Mesendoderm (in vitro differentiated cells): ENCODE results near the gene ACER2.
"Not testable (repeated sequence)": the region's sequence is repeated elsewhere in the genome, so short reads cannot be mapped to it uniquely, and the experiment has no call there.

ENCODE experiments used
- DNase-seq: peaks from one replicate; pipeline ENCODE4 v3.0.0; 2013
- H2AK5ac ChIP-seq: 2 replicates; pipeline ENCODE4 v1.6.1; 2013; ENCODE audit warnings: low read length, inconsistent platforms
- H2BK120ac ChIP-seq: 2 replicates; pipeline ENCODE4 v1.6.1; 2013; ENCODE audit warnings: low read depth, mild to moderate bottlenecking, low read length, moderate library complexity, mixed read lengths
- H2BK15ac ChIP-seq: replicated peaks from 2 replicates; pipeline ENCODE4 v1.6.1; 2013; ENCODE audit warnings: low read depth, mild to moderate bottlenecking, moderate library complexity
- H2BK5ac ChIP-seq: 2 replicates; pipeline ENCODE4 v1.6.1; 2013; ENCODE audit warnings: low read length, inconsistent platforms
- H3K18ac ChIP-seq: 2 replicates; pipeline ENCODE4 v1.6.1; 2013; ENCODE audit warnings: mild to moderate bottlenecking, low read length, mixed read lengths
- H3K23ac ChIP-seq: one replicate; pipeline ENCODE4 v1.6.1; 2013; ENCODE audit warnings: low read length
- H3K27ac ChIP-seq: 2 replicates; pipeline ENCODE4 v1.5.1; 2013; ENCODE audit warnings: low read depth, mild to moderate bottlenecking, inconsistent platforms, low read length, moderate library complexity
- H3K27me3 ChIP-seq: 2 replicates; pipeline ENCODE4 v1.6.1; 2013; ENCODE audit warnings: low read length, control low read depth, mild to moderate bottlenecking, inconsistent platforms; ENCODE audit not compliant: insufficient read depth, poor library complexity
- H3K36me3 ChIP-seq: 2 replicates; pipeline ENCODE4 v1.6.1; 2013; ENCODE audit warnings: low read length, inconsistent platforms; ENCODE audit not compliant: control insufficient read depth, insufficient read depth
- H3K4ac ChIP-seq: one replicate; pipeline ENCODE4 v1.6.1; 2013; ENCODE audit warnings: low read depth, mild to moderate bottlenecking, low read length, moderate library complexity
- H3K4me1 ChIP-seq: 2 replicates; pipeline ENCODE4 v1.6.1; 2013; ENCODE audit warnings: low read depth, low read length, inconsistent platforms; ENCODE audit not compliant: control insufficient read depth
- H3K4me2 ChIP-seq: 2 replicates; pipeline ENCODE4 v1.6.1; 2013; ENCODE audit warnings: low read length
- H3K4me3 ChIP-seq: 2 replicates; pipeline ENCODE4 v1.5.1; 2013; ENCODE audit warnings: mild to moderate bottlenecking, low read length
- H3K56ac ChIP-seq: one replicate; pipeline ENCODE4 v1.6.1; 2013; ENCODE audit warnings: low read length
- H3K79me1 ChIP-seq: 2 replicates; pipeline ENCODE4 v1.6.1; 2013; ENCODE audit warnings: low read length, inconsistent platforms
- H3K79me2 ChIP-seq: 2 replicates; pipeline ENCODE4 v1.6.1; 2013; ENCODE audit warnings: mild to moderate bottlenecking, low read length; ENCODE audit not compliant: control insufficient read depth, insufficient read depth
- H3K9ac ChIP-seq: 2 replicates; pipeline ENCODE4 v1.6.1; 2013; ENCODE audit warnings: low read length, inconsistent platforms
- H4K5ac ChIP-seq: one replicate; pipeline ENCODE4 v1.6.1; 2013; ENCODE audit warnings: low read length
- H4K8ac ChIP-seq: one replicate; pipeline ENCODE4 v1.6.1; 2013; ENCODE audit warnings: low read depth, mild to moderate bottlenecking, control low read depth, low read length, moderate library complexity
- WGBS: extraction: QIAGEN DNeasy Blood & Tissue Kit; methylation state at CpG from one replicate; pipeline ENCODE4 v1.1.7; 2013; ENCODE audit warnings: low lambda C conversion rate, missing lambda C conversion rate; ENCODE audit not compliant: insufficient coverage; ENCODE audit errors: extremely low coverage; 5-methylcytosine and 5-hydroxymethylcytosine counted together

Gene ACER2

GRCh38 chr9:19431361-19432171 is 22.8 kb downstream of the ACER2 start:
- Histone ChIP-seq H2AK5ac (no peak overlapping the region), H4K5ac (no peak overlapping the region), H2BK120ac (no peak overlapping the region), H3K27me3 (no peaks in the 10 kb centered on the region), H3K9ac (no peak overlapping the region), H3K18ac (no peak overlapping the region), H2BK15ac (no peak overlapping the region), H3K79me2 (no peaks in the 10 kb centered on the region), H4K8ac (no peak overlapping the region), H3K4ac (no peak overlapping the region), H3K36me3 (no peaks in the 10 kb centered on the region), H3K4me1 (no peaks in the 10 kb centered on the region), H3K4me3 (no peak overlapping the region), H3K56ac (no peak overlapping the region), H3K23ac (no peak overlapping the region), H3K79me1 (no peaks in the 10 kb centered on the region), H2BK5ac (no peak overlapping the region), H3K4me2 (no peak overlapping the region), H3K27ac (no peak overlapping the region)
- DNase-seq = no peak
- no CpG with 5 or more reads among the region's 14 CpGs for WGBS

- Histone ChIP-seq H4K8ac (no peak overlapping the region), H3K18ac (no peak overlapping the region), H3K56ac (no peak overlapping the region), H3K36me3 (no peaks in the 10 kb centered on the region), H2BK5ac (no peak overlapping the region), H3K23ac (no peak overlapping the region), H4K5ac (no peak overlapping the region), H3K4me1 (no peaks in the 10 kb centered on the region), H2BK15ac (no peak overlapping the region), H3K79me2 (no peaks in the 10 kb centered on the region), H2AK5ac (no peak overlapping the region), H3K27ac (no peak overlapping the region), H3K27me3 (no peaks in the 10 kb centered on the region), H3K4ac (no peak overlapping the region), H3K4me3 (no peak overlapping the region), H3K4me2 (no peak overlapping the region), H3K79me1 (no peaks in the 10 kb centered on the region), H3K9ac (no peak overlapping the region), H2BK120ac (no peak overlapping the region)
- no peak for DNase-seq
Measured at GRCh38 chr9:19432473-19432872, 23.7 kb downstream of the ACER2 start.

- not testable (repeated sequence) for H4K8ac ChIP-seq, H3K36me3 ChIP-seq, H3K4me3 ChIP-seq, H3K4me2 ChIP-seq, H2BK120ac ChIP-seq, H2BK5ac ChIP-seq, H3K9ac ChIP-seq, H3K4me1 ChIP-seq, H3K27ac ChIP-seq, H3K4ac ChIP-seq, H3K18ac ChIP-seq, H2AK5ac ChIP-seq, H3K79me2 ChIP-seq, H4K5ac ChIP-seq, H3K56ac ChIP-seq, H3K79me1 ChIP-seq, H3K23ac ChIP-seq, H2BK15ac ChIP-seq, H3K27me3 ChIP-seq, DNase-seq
- no CpG with 5 or more reads among the region's 35 CpGs for WGBS
Measured at GRCh38 chr9:19433729-19434128, 24.9 kb downstream of the ACER2 start.

- Histone ChIP-seq H3K4me3 (no peak overlapping the region), H2BK120ac (no peak overlapping the region), H3K79me1 (no peaks in the 10 kb centered on the region), H3K79me2 (no peaks in the 10 kb centered on the region), H3K4me1 (no peaks in the 10 kb centered on the region), H3K27me3 (no peaks in the 10 kb centered on the region), H3K4ac (no peak overlapping the region), H3K36me3 (no peaks in the 10 kb centered on the region), H4K5ac (no peak overlapping the region), H2AK5ac (no peak overlapping the region), H3K9ac (no peak overlapping the region), H2BK15ac (no peak overlapping the region), H3K27ac (no peak overlapping the region), H3K18ac (no peak overlapping the region), H4K8ac (no peak overlapping the region), H3K56ac (no peak overlapping the region), H2BK5ac (no peak overlapping the region), H3K4me2 (no peak overlapping the region), H3K23ac (no peak overlapping the region)
- no CpG with 5 or more reads among the region's 1 CpG for WGBS
- no peak for DNase-seq
Measured at GRCh38 chr9:19440376-19440775, 31.6 kb downstream of the ACER2 start.

- Histone ChIP-seq H3K4me3 (no peak overlapping the region), H3K36me3 (no peaks in the 10 kb centered on the region), H2AK5ac (no peak overlapping the region), H3K18ac (no peak overlapping the region), H3K27ac (no peak overlapping the region), H3K27me3 (no peaks in the 10 kb centered on the region), H3K4ac (no peak overlapping the region), H3K4me1 (no peaks in the 10 kb centered on the region), H3K9ac (no peak overlapping the region), H4K8ac (no peak overlapping the region), H3K56ac (no peak overlapping the region), H4K5ac (no peak overlapping the region), H2BK120ac (no peak overlapping the region), H3K79me1 (no peaks in the 10 kb centered on the region), H3K23ac (no peak overlapping the region), H2BK15ac (no peak overlapping the region), H2BK5ac (no peak overlapping the region), H3K79me2 (no peaks in the 10 kb centered on the region), H3K4me2 (no peak overlapping the region)
- no CpG with 5 or more reads among the region's 5 CpGs for whole genome bisulfite sequencing
- no peak for DNase-seq
Measured at GRCh38 chr9:19440823-19441580, 32.2 kb downstream of the ACER2 start.
